GM19452 (cell line): ENCODE results near the gene HMGN1.

Experiments used
- ATAC-seq: cut with Tn5 transposase; IDR thresholded peaks from one replicate; pipeline ENCODE4 v1.9.1; 2021; ENCODE audit not compliant: unreplicated experiment

The HMGN1 gene

GRCh38 chr21:39334611-39335010, 14.3 kb downstream of the HMGN1 start:
- no peak for ATAC-seq

- ATAC-seq, result no peak
Measured at GRCh38 chr21:39332175-39332574, 16.7 kb downstream of the HMGN1 start.

- no peak for ATAC-seq
Measured at GRCh38 chr21:39330001-39330400, 18.9 kb downstream of the HMGN1 start.

- no peak for ATAC-seq
Measured at GRCh38 chr21:39327727-39328126, 21.2 kb downstream of the HMGN1 start.

- no peak for ATAC-seq
Measured at GRCh38 chr21:39326607-39327307, 22.1 kb downstream of the HMGN1 start.

GRCh38 chr21:39325458-39325857, 23.4 kb downstream of the HMGN1 start:
- ATAC-seq, result no peak

GRCh38 chr21:39321424-39321823, 27.5 kb downstream of the HMGN1 start:
- ATAC-seq, result no peak

- no peak for ATAC-seq
Measured at GRCh38 chr21:39319814-39320332, 29.0 kb downstream of the HMGN1 start.

GRCh38 chr21:39319251-39319756, 29.6 kb downstream of the HMGN1 start:
- ATAC-seq, result no peak

- ATAC-seq, result no peak
Measured at GRCh38 chr21:39318091-39318959, 30.6 kb downstream of the HMGN1 start.

- no peak for ATAC-seq
Measured at GRCh38 chr21:39317134-39318090, 31.5 kb downstream of the HMGN1 start.

GRCh38 chr21:39316729-39317128, 32.2 kb downstream of the HMGN1 start:
- no peak for ATAC-seq

GRCh38 chr21:39315603-39316445, 33.1 kb downstream of the HMGN1 start:
- ATAC-seq, result no peak

GRCh38 chr21:39314143-39315027, 34.5 kb downstream of the HMGN1 start:
- ATAC-seq, result peak; percentile 7

GRCh38 chr21:39313571-39314142, 35.2 kb downstream of the HMGN1 start, which contains the start of gene BRWD1:
Gene BRWD1, minus strand, starts transcription at chr21:39313632. Its CDS starts 141 bp downstream, at chr21:39313491.
- ATAC-seq, result peak; percentile 50

- ATAC-seq, result no peak
Measured at GRCh38 chr21:39313042-39313570, 35.8 kb downstream of the HMGN1 start.

- peak; percentile 74 for ATAC-seq
Measured at GRCh38 chr21:39312112-39313041, 36.5 kb downstream of the HMGN1 start.
